ENCODE data around the gene SEPTIN14. TPM values are rescaled to one million over a fixed set of nuclear protein-coding genes. Genes with fewer than 3 reads are reported as not detected.
"Not testable (repeated sequence)": the region's sequence is repeated elsewhere in the genome, so short reads cannot be mapped to it uniquely, and the experiment has no call there.

SEPTIN14 gene
- total RNA-seq, 2 experiments from 2014 or later = not detected

DNA sequence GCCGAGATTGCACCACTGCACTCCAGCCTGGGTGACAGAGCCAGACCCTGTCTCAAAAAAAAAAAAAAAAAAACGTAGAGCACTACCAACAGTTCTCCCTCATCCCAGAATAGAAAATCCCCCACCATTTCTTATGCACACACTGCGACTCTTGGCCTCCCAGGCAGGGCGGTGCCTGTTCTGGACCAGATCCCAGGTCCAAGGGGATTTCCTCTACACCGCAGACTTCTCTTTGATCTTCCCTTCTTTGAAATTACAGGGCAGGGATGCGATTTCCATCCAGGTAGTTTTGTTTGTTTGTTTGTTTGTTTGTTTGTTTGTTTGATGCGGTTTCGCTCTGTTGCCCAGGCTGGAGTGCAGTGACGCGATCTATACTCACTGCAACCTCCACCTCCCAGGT lies 91.8 kb downstream of the SEPTIN14 start:
- POLR2A ChIA-PET = no interaction called here
- ATAC-seq (ENCODE audit: low read depth) = no peak
- no peak for DNase-seq
- Mint-ChIP-seq H3K36me3 (no peaks in the 10 kb centered on the region), H3K27me3 (peaks cover 2% of the 10 kb centered on the region), H3K4me3 (no peak overlapping the region), H3K9me3 (no peaks in the 10 kb centered on the region), H3K4me1 (no peaks in the 10 kb centered on the region), H3K27ac (no peak overlapping the region)

DNA sequence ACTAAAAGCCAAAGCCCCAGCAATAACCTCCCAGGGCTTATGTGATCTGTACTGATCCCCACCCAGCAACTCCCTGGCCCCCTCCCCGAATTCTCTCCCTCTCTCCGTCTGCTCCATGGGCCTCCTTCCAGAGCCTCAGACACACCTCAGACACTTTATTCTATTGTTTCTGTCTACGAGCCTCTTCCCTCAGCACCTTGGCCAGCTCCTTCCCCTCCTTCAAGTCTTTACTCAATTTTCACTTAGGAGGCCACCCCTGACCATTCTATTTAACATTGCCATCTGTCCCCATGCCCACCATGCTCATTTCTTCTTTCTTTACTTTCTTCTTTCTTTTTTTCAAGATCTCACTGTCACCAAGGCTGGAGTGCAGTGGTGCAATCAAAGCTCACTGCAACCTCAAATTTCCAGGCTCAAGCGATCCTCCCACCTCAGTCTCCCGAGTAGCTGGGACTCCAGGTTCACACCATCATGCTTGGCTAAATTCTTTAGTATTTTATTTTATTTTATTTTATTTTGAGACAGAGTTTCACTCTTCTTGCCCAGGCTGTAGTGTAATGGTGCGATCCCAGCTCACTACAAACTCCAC lies 109.2 kb downstream of the SEPTIN14 start:
- H3K27me3 Mint-ChIP-seq; POLR2A ChIA-PET; ATAC-seq (ENCODE audit: low read depth); DNase-seq; H3K36me3 Mint-ChIP-seq; H3K4me1 Mint-ChIP-seq; H3K27ac Mint-ChIP-seq; H3K4me3 Mint-ChIP-seq; H3K9me3 Mint-ChIP-seq: not testable (repeated sequence)

DNA sequence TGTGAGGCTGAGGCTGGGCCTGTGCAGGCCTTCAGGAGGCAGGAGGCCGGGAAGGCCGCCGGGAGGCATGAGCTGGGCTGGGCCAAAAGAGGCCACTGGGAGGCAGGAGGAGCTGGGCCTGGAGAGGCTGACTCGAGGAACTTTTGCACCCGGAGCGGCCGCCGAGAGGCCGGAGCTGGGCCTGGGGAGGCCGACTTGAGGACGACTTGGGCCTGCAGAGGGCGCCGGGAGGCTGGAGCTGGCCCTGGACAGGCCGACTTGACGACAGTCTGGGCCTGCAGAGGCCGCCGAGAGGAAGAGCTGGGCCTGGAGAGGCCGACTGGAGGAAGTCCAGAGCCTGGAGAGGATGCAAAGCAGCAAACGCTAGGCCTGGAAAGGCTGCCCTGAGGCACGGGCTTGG lies 117.8 kb downstream of the SEPTIN14 start:
- H3K27ac Mint-ChIP-seq; H3K4me1 Mint-ChIP-seq; H3K9me3 Mint-ChIP-seq; H3K36me3 Mint-ChIP-seq; ATAC-seq (ENCODE audit: low read depth); H3K4me3 Mint-ChIP-seq; H3K27me3 Mint-ChIP-seq; POLR2A ChIA-PET; DNase-seq: not testable (repeated sequence)

Other genes starting within 250 kb of the SEPTIN14 start
- 1 to 10 TPM; 1.2 to 1.8 TPM for gene ZNF713, start 24.7 kb upstream of the SEPTIN14 start, total RNA-seq
- 10 to 100 TPM; 12.3 to 15.3 TPM for gene MRPS17, start 89.1 kb upstream of the SEPTIN14 start, total RNA-seq
- 10 to 100 TPM; 29.6 to 32.6 TPM for gene NIPSNAP2, start 101.8 kb upstream of the SEPTIN14 start, total RNA-seq
- 10 to 100 TPM in 1 of 2 experiments, 1 to 10 TPM in 1; 7.9 to 10.1 TPM for gene PSPH, start 188.7 kb upstream of the SEPTIN14 start, total RNA-seq
- gene CCT6A, start 189.0 kb upstream of the SEPTIN14 start, total RNA-seq = 100 to 1,000 TPM in 1 of 2 experiments, 10 to 100 TPM in 1; 94.9 to 102 TPM
- gene SUMF2, start 201.5 kb upstream of the SEPTIN14 start, total RNA-seq = 100 to 1,000 TPM; 147 to 156 TPM
- gene PHKG1, start 230.2 kb upstream of the SEPTIN14 start, total RNA-seq = 1 to 10 TPM; 2.3 to 2.4 TPM
- gene CHCHD2, start 243.7 kb upstream of the SEPTIN14 start, total RNA-seq = 100 to 1,000 TPM; 354 to 370 TPM

Data from activated naive CD8-positive, alpha-beta T cell treated with anti-CD3 and anti-CD28 coated beads, Interleukin-2, amount 10 ng/mL, durations not matched to agents 7 days and 5 days (primary cell).